GM23248 (cell line): ENCODE data around the gene KIF26A. TPM values are rescaled to one million over a fixed set of nuclear protein-coding genes. Genes with fewer than 3 reads are reported as not detected.
A peak's percentile ranks its signal among the peaks of the same experiment; 100 is the strongest.

Source experiments
- DNase-seq: peaks from one replicate; pipeline ENCODE4 v3.0.0-alpha.2; 2015
- H2AFZ ChIP-seq: fragments of 200-600 bp; sonication (generic); 2 replicates; pipeline ENCODE4 v1.6.1; 2016; ENCODE audit warnings: antibody characterized with exemption
- H3F3A ChIP-seq: fragments of 200-600 bp; sonication (generic); 2 replicates; pipeline ENCODE4 v1.6.1; 2016; ENCODE audit warnings: mild to moderate bottlenecking, antibody characterized with exemption, mixed run types; ENCODE audit not compliant: insufficient read depth
- H3K27ac ChIP-seq: fragments of 200-600 bp; sonication (generic); 2 replicates; pipeline ENCODE4 v1.5.1; 2016; ENCODE audit warnings: mild to moderate bottlenecking
- H3K27me3 ChIP-seq: fragments of 200-600 bp; sonication (generic); replicated peaks from 2 replicates; pipeline ENCODE4 v1.6.1; 2016; ENCODE audit warnings: mild to moderate bottlenecking; ENCODE audit not compliant: insufficient read depth
- H3K36me3 ChIP-seq: fragments of 200-600 bp; sonication (generic); 2 replicates; pipeline ENCODE4 v1.6.1; 2016; ENCODE audit warnings: low read depth, mild to moderate bottlenecking
- H3K4me1 ChIP-seq: fragments of 200-600 bp; sonication (generic); 2 replicates; pipeline ENCODE4 v1.6.1; 2016; ENCODE audit warnings: mild to moderate bottlenecking; ENCODE audit not compliant: insufficient read depth
- H3K4me2 ChIP-seq: fragments of 200-600 bp; sonication (generic); one replicate; pipeline ENCODE4 v1.6.1; 2016; ENCODE audit warnings: mild to moderate bottlenecking; ENCODE audit not compliant: unreplicated experiment
- H3K4me3 ChIP-seq: fragments of 200-600 bp; sonication (generic); 2 replicates; pipeline ENCODE4 v1.5.1; 2016; ENCODE audit warnings: mild to moderate bottlenecking
- H3K79me2 ChIP-seq: fragments of 200-600 bp; sonication (generic); 2 replicates; pipeline ENCODE4 v1.6.1; 2016; ENCODE audit warnings: mild to moderate bottlenecking; ENCODE audit not compliant: insufficient read depth
- H3K9ac ChIP-seq: fragments of 200-600 bp; sonication (generic); 2 replicates; pipeline ENCODE4 v1.6.1; 2016; ENCODE audit warnings: mild to moderate bottlenecking
- H3K9me2 ChIP-seq: fragments of 200-600 bp; sonication (generic); 2 replicates; pipeline ENCODE4 v1.6.1; 2016; ENCODE audit warnings: mixed run types, mild to moderate bottlenecking, moderate library complexity; ENCODE audit not compliant: insufficient read depth
- H3K9me3 ChIP-seq: fragments of 200-600 bp; sonication (generic); one replicate; pipeline ENCODE4 v1.6.1; 2017; ENCODE audit warnings: low read depth
- H4K20me1 ChIP-seq: fragments of 200-600 bp; sonication (generic); 2 replicates; pipeline ENCODE4 v1.6.0; 2016; ENCODE audit not compliant: insufficient read depth
- EZH2 ChIP-seq: fragments of 200-600 bp; sonication (generic); IDR thresholded peaks from 2 replicates; pipeline ENCODE4 v1.6.1; 2018; ENCODE audit warnings: antibody characterized with exemption, mild to moderate bottlenecking; ENCODE audit not compliant: insufficient read depth, poor library complexity, severe bottlenecking
- EZH2phosphoT487 ChIP-seq: fragments of 200-600 bp; sonication (generic); IDR thresholded peaks from 2 replicates; pipeline ENCODE4 v1.6.1; 2018; ENCODE audit warnings: antibody characterized with exemption, moderate library complexity, mild to moderate bottlenecking, low read depth; ENCODE audit not compliant: insufficient read depth
- WGBS, 2 experiments: methylation state at CpG; one replicate each; pipeline ENCODE4 v1.1.6; 2015 to 2017; ENCODE audit warnings: low lambda C conversion rate in 2 of 2, low coverage in 1 of 2; ENCODE audit errors: missing lambda C conversion rate in 2 of 2; 5-methylcytosine and 5-hydroxymethylcytosine counted together
- in situ Hi-C: fragments of 300-500 bp; cut with MboI; formaldehyde crosslinking; loops from 2 replicates; pipeline ENCODE4 v1.15.0; 2020
- microRNA counts: library from miRNA; unstranded; fragments of <30 nt; microRNA quantifications from one replicate; lab custom pipeline; 2016
- microRNA-seq: library from miRNA; unstranded; fragments of <30 nt; microRNA quantifications from one replicate; pipeline ENCODE4, GENCODE V29; 2016; ENCODE audit warnings: borderline number of aligned reads
- polyA plus RNA-seq: library from polyadenylated mRNA; unstranded; fragments of >200 nt; fragmentation: Nextera tagmentation; extraction: Ambion mirVana; gene quantifications from 2 replicates; pipeline ENCODE4 v1.2.1, GENCODE V29; 2016
- small RNA-seq: library from RNA; depleted of rRNA; stranded (forward); fragments of <200 nt; gene quantifications from one replicate; pipeline ENCODE3, GENCODE V24; 2014; ENCODE audit warnings: low read depth, low replicate concordance
- total RNA-seq: library from RNA; depleted of rRNA; stranded (reverse); fragments of >200 nt; shearing (Covaris generic); gene quantifications from 2 replicates; pipeline ENCODE4 v1.2.3, GENCODE V29; 2014; rRNA removed

The KIF26A gene
- total and polyA plus RNA-seq, 2 experiments from 2014 or later, result not detected

GRCh38 chr14:104229534-104230055 is 91.2 kb downstream of the KIF26A start:
- no peaks in the 10 kb centered on the region for H3K27me3 ChIP-seq
- no peaks in the 10 kb centered on the region for H3K79me2 ChIP-seq
- 60 to 67% methylated on average over 19 to 20 of the region's 23 CpGs for WGBS, 2 experiments
- no peaks in the 10 kb centered on the region for H3K4me1 ChIP-seq
- H3K9me3 ChIP-seq, result no peaks in the 10 kb centered on the region
- H3F3A ChIP-seq, result no peaks in the 10 kb centered on the region
- no peak overlapping the region for H3K9ac ChIP-seq
- no peak overlapping the region for H2AFZ ChIP-seq
- no peak overlapping the region for H3K4me2 ChIP-seq
- DNase-seq, result no peak
- no peaks in the 10 kb centered on the region for H3K36me3 ChIP-seq
- H4K20me1 ChIP-seq, result no peaks in the 10 kb centered on the region
- in situ Hi-C loops, result no loop called here
- H3K4me3 ChIP-seq, result no peak overlapping the region
- TF ChIP-seq EZH2, result no peak
- no peak for TF ChIP-seq EZH2phosphoT487
- H3K27ac ChIP-seq, result no peak overlapping the region
- no peaks in the 10 kb centered on the region for H3K9me2 ChIP-seq

- no peak overlapping the region for H3K4me2 ChIP-seq
- no peaks in the 10 kb centered on the region for H3K9me2 ChIP-seq
- no peak overlapping the region for H3K9ac ChIP-seq
- DNase-seq, result no peak
- no peak overlapping the region for H2AFZ ChIP-seq
- no peaks in the 10 kb centered on the region for H3K4me1 ChIP-seq
- in situ Hi-C loops, result no loop called here
- H3K36me3 ChIP-seq, result no peaks in the 10 kb centered on the region
- H3K79me2 ChIP-seq, result no peaks in the 10 kb centered on the region
- H4K20me1 ChIP-seq, result no peaks in the 10 kb centered on the region
- H3K9me3 ChIP-seq, result no peaks in the 10 kb centered on the region
- no peak overlapping the region for H3K27ac ChIP-seq
- whole genome bisulfite sequencing, 2 experiments, result 35 to 41% methylated on average over 18 to 19 of the region's 19 CpGs
- no peak overlapping the region for H3K4me3 ChIP-seq
- no peak for TF ChIP-seq EZH2
- TF ChIP-seq EZH2phosphoT487, result no peak
- H3F3A ChIP-seq, result no peaks in the 10 kb centered on the region
- no peaks in the 10 kb centered on the region for H3K27me3 ChIP-seq
These were observed 91.9 kb downstream of the KIF26A start for GRCh38 chr14:104230119-104230815.

MicroRNAs encoded within 50 kb of the gene (microRNA counts, 767-probe panel; counts per million panel counts)
- microRNA hsa-miR-203 (lab: Ali Mortazavi, UCI), result 447 counts per million, percentile 86 among the panel's probes with 10 or more counts

Small RNA genes within 50 kb of the gene (microRNA-seq; reads per million reads assigned to microRNA genes)
- gene MIR203A, result not detected
- gene MIR203B, result not detected

Small RNA genes within 50 kb of the gene (small RNA-seq; reads per million reads assigned to genes)
- not detected for gene MIR203A

Other genes with a start within 250 kb of the KIF26A start
- gene TDRD9, start 210.1 kb upstream of the KIF26A start, total RNA-seq, result not detected in 2 replicates
- gene TDRD9, start 210.1 kb upstream of the KIF26A start, polyA plus RNA-seq, result not detected in 2 replicates
- gene RD3L, start 196.1 kb upstream of the KIF26A start, total RNA-seq, result not detected in 2 replicates
- gene RD3L, start 196.1 kb upstream of the KIF26A start, polyA plus RNA-seq, result not detected in 2 replicates
- not detected in 2 replicates for gene ASPG, start 52.9 kb upstream of the KIF26A start, total RNA-seq
- gene ASPG, start 52.9 kb upstream of the KIF26A start, polyA plus RNA-seq, result not detected in 2 replicates